SK-N-SH treated with all-trans-retinoic acid at 6 μM for 48 hours (cell line): ENCODE measurements around the gene MRPS33.

Experiments
- ATAC-seq: fragments of 200-7000 bp; cut with Tn5 transposase; 3 replicates; pipeline ENCODE4 v1.9.1; 2020; ENCODE audit warnings: mild to moderate bottlenecking, moderate library complexity
- ARNTL ChIP-seq: fragments of 450-650 bp; formaldehyde crosslinking; IDR thresholded peaks from 2 replicates; pipeline ENCODE4 v1.5.0; 2020; ENCODE audit warnings: low read depth, mild to moderate bottlenecking, moderate library complexity, borderline replicate concordance
- CREB5 ChIP-seq: fragments of 250-450 bp; sonication (Bioruptor Pico); IDR thresholded peaks from 2 replicates; pipeline ENCODE4 v1.5.1; 2020; ENCODE audit warnings: low read depth, mild to moderate bottlenecking, moderate library complexity
- CSRNP3 ChIP-seq: fragments of 250-450 bp; sonication (Bioruptor Pico); IDR thresholded peaks from 2 replicates; pipeline ENCODE4 v1.5.1; 2021; ENCODE audit warnings: mild to moderate bottlenecking, moderate library complexity
- ESRRG ChIP-seq: fragments of 250-450 bp; sonication (Bioruptor Pico); IDR thresholded peaks from 2 replicates; pipeline ENCODE4 v1.6.1; 2021; ENCODE audit warnings: mild to moderate bottlenecking
- GLIS3 ChIP-seq: fragments of 250-450 bp; sonication (Bioruptor Pico); IDR thresholded peaks from 2 replicates; pipeline ENCODE4 v1.5.0; 2020; ENCODE audit warnings: mild to moderate bottlenecking, moderate library complexity
- ISL1 ChIP-seq: fragments of 250-450 bp; sonication (Bioruptor Pico); IDR thresholded peaks from 2 replicates; pipeline ENCODE4 v2.1.2; 2022; ENCODE audit warnings: mild to moderate bottlenecking, moderate library complexity
- PATZ1 ChIP-seq: fragments of 250-450 bp; sonication (Bioruptor Pico); IDR thresholded peaks from 2 replicates; pipeline ENCODE4 v1.8.0; 2020; ENCODE audit warnings: mild to moderate bottlenecking, moderate library complexity, borderline replicate concordance
- POU6F1 ChIP-seq: fragments of 250-450 bp; sonication (Bioruptor Pico); IDR thresholded peaks from 2 replicates; pipeline ENCODE4 v1.8.0; 2021; ENCODE audit warnings: low read depth, mild to moderate bottlenecking, moderate library complexity, borderline replicate concordance
- PPARA ChIP-seq: fragments of 250-450 bp; sonication (Bioruptor Pico); IDR thresholded peaks from 2 replicates; pipeline ENCODE4 v1.5.0; 2020; ENCODE audit warnings: mild to moderate bottlenecking, borderline replicate concordance
- RARB ChIP-seq: fragments of 250-450 bp; sonication (Bioruptor Pico); IDR thresholded peaks from 2 replicates; pipeline ENCODE4 v1.8.0; 2021; ENCODE audit warnings: mild to moderate bottlenecking, moderate library complexity
- SNAI2 ChIP-seq: fragments of 250-450 bp; sonication (Bioruptor Pico); IDR thresholded peaks from 2 replicates; pipeline ENCODE4 v1.5.0; 2020; ENCODE audit warnings: mild to moderate bottlenecking, moderate library complexity
- TCF4 ChIP-seq: fragments of 250-450 bp; sonication (Bioruptor Pico); IDR thresholded peaks from 2 replicates; pipeline ENCODE4 v1.8.0; 2021; ENCODE audit warnings: mild to moderate bottlenecking, moderate library complexity, borderline replicate concordance
- TOX ChIP-seq: fragments of 250-450 bp; sonication (Bioruptor Pico); IDR thresholded peaks from 2 replicates; pipeline ENCODE4 v1.8.0; 2021; ENCODE audit warnings: mild to moderate bottlenecking, moderate library complexity, borderline replicate concordance
- TSHZ2 ChIP-seq: fragments of 250-450 bp; sonication (Bioruptor Pico); IDR thresholded peaks from 2 replicates; pipeline ENCODE4 v1.5.0; 2020; ENCODE audit warnings: mild to moderate bottlenecking, moderate library complexity
- ZFP3 ChIP-seq: fragments of 250-450 bp; sonication (Bioruptor Pico); IDR thresholded peaks from 2 replicates; pipeline ENCODE4 v1.5.0; 2020; ENCODE audit warnings: mild to moderate bottlenecking, moderate library complexity
- ZFP30 ChIP-seq: fragments of 450-650 bp; formaldehyde crosslinking; IDR thresholded peaks from 2 replicates; pipeline ENCODE4 v1.5.0; 2022; ENCODE audit warnings: mild to moderate bottlenecking, moderate library complexity
- ZNF565 ChIP-seq: fragments of 450-650 bp; formaldehyde crosslinking; conservative IDR thresholded peaks from 2 replicates; pipeline ENCODE4 v1.5.0; 2020; ENCODE audit warnings: low read depth, mild to moderate bottlenecking, moderate library complexity
- ZNF70 ChIP-seq: fragments of 450-650 bp; formaldehyde crosslinking; IDR thresholded peaks from 2 replicates; pipeline ENCODE4 v1.5.0; 2020; ENCODE audit warnings: mild to moderate bottlenecking, moderate library complexity

Gene MRPS33

GRCh38 chr7:141013345-141013715 is 1.4 kb downstream of the MRPS33 start:
- no peak for ATAC-seq
- TF ChIP-seq SNAI2 (CRISPR knock-in tag) (no peak), ISL1 (no peak), ZNF70 (no peak)

- TF ChIP-seq GLIS3 (CRISPR knock-in tag) (no peak), ARNTL (no peak), POU6F1 (CRISPR knock-in tag) (no peak), TOX (CRISPR knock-in tag) (no peak), PPARA (no peak), ESRRG (CRISPR knock-in tag) (no peak), ZFP30 (CRISPR knock-in tag) (no peak), SNAI2 (CRISPR knock-in tag) (no peak), ZFP3 (CRISPR knock-in tag) (no peak), TCF4 (no peak), RARB (CRISPR knock-in tag) (no peak), CREB5 (CRISPR knock-in tag) (no peak), ZNF565 (CRISPR knock-in tag) (no peak), CSRNP3 (CRISPR knock-in tag) (no peak), TSHZ2 (CRISPR knock-in tag) (no peak), ISL1 (no peak), PATZ1 (CRISPR knock-in tag) (no peak)
Observed at GRCh38 chr7:141012696-141013344, 1.9 kb downstream of the MRPS33 start.

GRCh38 chr7:141012044-141012685 is 2.6 kb downstream of the MRPS33 start:
- TF ChIP-seq ZNF70 = no peak
- TF ChIP-seq PPARA = no peak
- no peak for TF ChIP-seq ZNF565 (CRISPR knock-in tag)
- no peak for TF ChIP-seq ESRRG (CRISPR knock-in tag)
- TF ChIP-seq ZFP30 (CRISPR knock-in tag) = no peak
- TF ChIP-seq SNAI2 (CRISPR knock-in tag) = no peak
- no peak for TF ChIP-seq ARNTL
- TF ChIP-seq PATZ1 (CRISPR knock-in tag) = no peak
- peak; percentile 24; the same call in 2 of the 3 replicates for ATAC-seq

More at GRCh38 chr7:141012696-141013344, 1.9 kb downstream of the MRPS33 start:
- no peak for ATAC-seq
